ENCODE measurements around the gene TSPAN18.

The TSPAN18 gene

GRCh38 chr11:44833221-44833876, 106.6 kb downstream of the TSPAN18 start:
- H3K9me3 ChIP-seq (ENCODE audit: insufficient read depth, low read length): peaks cover 17% of the 10 kb centered on the region
- no peak for DNase-seq (ENCODE audit: low read depth, low spot score)
- H3K4me3 ChIP-seq (ENCODE audit: insufficient read length, low read depth): no peak overlapping the region
- no peak for TF ChIP-seq SUZ12 (IDR thresholded peaks at IDR 0.05; ENCODE audit: extremely low read depth, insufficient read depth, insufficient read length)
- no peak for TF ChIP-seq YY1 (IDR thresholded peaks at IDR 0.05; ENCODE audit: insufficient read depth, insufficient read length)
- TF ChIP-seq ZNF274 (IDR thresholded peaks at IDR 0.05; ENCODE audit: low read depth, low read length): no peak
- H3K36me3 ChIP-seq (ENCODE audit: insufficient read depth, insufficient read length, low read length): peaks cover 6% of the 10 kb centered on the region
- H3K9ac ChIP-seq (ENCODE audit: insufficient read length, low read depth): peak overlapping the region; percentile 45
- H3K27me3 ChIP-seq (ENCODE audit: insufficient read depth, insufficient read length): no peaks in the 10 kb centered on the region
- H3K4me1 ChIP-seq (ENCODE audit: insufficient read depth, insufficient read length): peaks cover 25% of the 10 kb centered on the region

GRCh38 chr11:44833877-44834452, 107.2 kb downstream of the TSPAN18 start:
- TF ChIP-seq SUZ12 (IDR thresholded peaks at IDR 0.05; ENCODE audit: extremely low read depth, insufficient read depth, insufficient read length): no peak
- no peak for TF ChIP-seq YY1 (IDR thresholded peaks at IDR 0.05; ENCODE audit: insufficient read depth, insufficient read length)
- TF ChIP-seq ZNF274 (IDR thresholded peaks at IDR 0.05; ENCODE audit: low read depth, low read length): no peak
- H3K9ac ChIP-seq (ENCODE audit: insufficient read length, low read depth): peak overlapping the region; percentile 45
- DNase-seq (ENCODE audit: low read depth, low spot score): peak; percentile 52
- H3K9me3 ChIP-seq (ENCODE audit: insufficient read depth, low read length): peaks cover 17% of the 10 kb centered on the region
- no peak overlapping the region for H3K4me3 ChIP-seq (ENCODE audit: insufficient read length, low read depth)
- H3K36me3 ChIP-seq (ENCODE audit: insufficient read depth, insufficient read length, low read length): peaks cover 5% of the 10 kb centered on the region
- peaks cover 24% of the 10 kb centered on the region for H3K4me1 ChIP-seq (ENCODE audit: insufficient read depth, insufficient read length)
- no peaks in the 10 kb centered on the region for H3K27me3 ChIP-seq (ENCODE audit: insufficient read depth, insufficient read length)

GRCh38 chr11:44834846-44835245, 108.1 kb downstream of the TSPAN18 start:
- no peak overlapping the region for H3K4me3 ChIP-seq (ENCODE audit: insufficient read length, low read depth)
- peak overlapping the region; percentile 45 for H3K9ac ChIP-seq (ENCODE audit: insufficient read length, low read depth)
- peaks cover 27% of the 10 kb centered on the region for H3K4me1 ChIP-seq (ENCODE audit: insufficient read depth, insufficient read length)
- no peaks in the 10 kb centered on the region for H3K27me3 ChIP-seq (ENCODE audit: insufficient read depth, insufficient read length)
- peaks cover 17% of the 10 kb centered on the region for H3K9me3 ChIP-seq (ENCODE audit: insufficient read depth, low read length)
- peaks cover 5% of the 10 kb centered on the region for H3K36me3 ChIP-seq (ENCODE audit: insufficient read depth, insufficient read length, low read length)
- no peak for DNase-seq (ENCODE audit: low read depth, low spot score)
- TF ChIP-seq SUZ12 (IDR thresholded peaks at IDR 0.05; ENCODE audit: extremely low read depth, insufficient read depth, insufficient read length) (no peak), ZNF274 (IDR thresholded peaks at IDR 0.05; ENCODE audit: low read depth, low read length) (no peak), YY1 (IDR thresholded peaks at IDR 0.05; ENCODE audit: insufficient read depth, insufficient read length) (no peak)

- no peak for TF ChIP-seq ZNF274 (IDR thresholded peaks at IDR 0.05; ENCODE audit: low read depth, low read length)
- Histone ChIP-seq H3K9me3 (ENCODE audit: insufficient read depth, low read length) (peaks cover 17% of the 10 kb centered on the region), H3K9ac (ENCODE audit: insufficient read length, low read depth) (peak overlapping the region; percentile 45), H3K4me3 (ENCODE audit: insufficient read length, low read depth) (no peak overlapping the region), H3K27me3 (ENCODE audit: insufficient read depth, insufficient read length) (no peaks in the 10 kb centered on the region), H3K4me1 (ENCODE audit: insufficient read depth, insufficient read length) (peaks cover 30% of the 10 kb centered on the region), H3K36me3 (ENCODE audit: insufficient read depth, insufficient read length, low read length) (peaks cover 6% of the 10 kb centered on the region)
- no peak for DNase-seq (ENCODE audit: low read depth, low spot score)
Observed at GRCh38 chr11:44835296-44835695, 108.5 kb downstream of the TSPAN18 start.

GRCh38 chr11:44835938-44836337, 109.2 kb downstream of the TSPAN18 start:
- Histone ChIP-seq H3K9ac (ENCODE audit: insufficient read length, low read depth) (no peak overlapping the region), H3K36me3 (ENCODE audit: insufficient read depth, insufficient read length, low read length) (peaks cover 6% of the 10 kb centered on the region), H3K27me3 (ENCODE audit: insufficient read depth, insufficient read length) (no peaks in the 10 kb centered on the region), H3K9me3 (ENCODE audit: insufficient read depth, low read length) (peaks cover 17% of the 10 kb centered on the region), H3K4me1 (ENCODE audit: insufficient read depth, insufficient read length) (peaks cover 34% of the 10 kb centered on the region), H3K4me3 (ENCODE audit: insufficient read length, low read depth) (no peak overlapping the region)
- no peak for TF ChIP-seq YY1 (IDR thresholded peaks at IDR 0.05; ENCODE audit: insufficient read depth, insufficient read length)
- TF ChIP-seq SUZ12 (IDR thresholded peaks at IDR 0.05; ENCODE audit: extremely low read depth, insufficient read depth, insufficient read length): no peak
- no peak for TF ChIP-seq ZNF274 (IDR thresholded peaks at IDR 0.05; ENCODE audit: low read depth, low read length)
- DNase-seq (ENCODE audit: low read depth, low spot score): no peak

- H3K9me3 ChIP-seq (ENCODE audit: insufficient read depth, low read length): peaks cover 17% of the 10 kb centered on the region
- no peak overlapping the region for H3K9ac ChIP-seq (ENCODE audit: insufficient read length, low read depth)
- no peak overlapping the region for H3K4me3 ChIP-seq (ENCODE audit: insufficient read length, low read depth)
- peaks cover 33% of the 10 kb centered on the region for H3K4me1 ChIP-seq (ENCODE audit: insufficient read depth, insufficient read length)
- no peak for DNase-seq (ENCODE audit: low read depth, low spot score)
- H3K27me3 ChIP-seq (ENCODE audit: insufficient read depth, insufficient read length): no peaks in the 10 kb centered on the region
- H3K36me3 ChIP-seq (ENCODE audit: insufficient read depth, insufficient read length, low read length): peaks cover 6% of the 10 kb centered on the region
- no peak for TF ChIP-seq ZNF274 (IDR thresholded peaks at IDR 0.05; ENCODE audit: low read depth, low read length)
- no peak for TF ChIP-seq YY1 (IDR thresholded peaks at IDR 0.05; ENCODE audit: insufficient read depth, insufficient read length)
- TF ChIP-seq SUZ12 (IDR thresholded peaks at IDR 0.05; ENCODE audit: extremely low read depth, insufficient read depth, insufficient read length): no peak
Observed at GRCh38 chr11:44837661-44838060, 110.9 kb downstream of the TSPAN18 start.

GRCh38 chr11:44839458-44840084, 112.8 kb downstream of the TSPAN18 start:
- TF ChIP-seq SUZ12 (IDR thresholded peaks at IDR 0.05; ENCODE audit: extremely low read depth, insufficient read depth, insufficient read length): no peak
- no peak for TF ChIP-seq YY1 (IDR thresholded peaks at IDR 0.05; ENCODE audit: insufficient read depth, insufficient read length)
- no peak for TF ChIP-seq ZNF274 (IDR thresholded peaks at IDR 0.05; ENCODE audit: low read depth, low read length)

More at GRCh38 chr11:44839458-44840084, 112.8 kb downstream of the TSPAN18 start:
- Histone ChIP-seq H3K4me1 (ENCODE audit: insufficient read depth, insufficient read length) (peaks cover 24% of the 10 kb centered on the region), H3K4me3 (ENCODE audit: insufficient read length, low read depth) (no peak overlapping the region), H3K9ac (ENCODE audit: insufficient read length, low read depth) (no peak overlapping the region), H3K27me3 (ENCODE audit: insufficient read depth, insufficient read length) (no peaks in the 10 kb centered on the region), H3K9me3 (ENCODE audit: insufficient read depth, low read length) (peaks cover 22% of the 10 kb centered on the region), H3K36me3 (ENCODE audit: insufficient read depth, insufficient read length, low read length) (peaks cover 6% of the 10 kb centered on the region)
- no peak for DNase-seq (ENCODE audit: low read depth, low spot score)
